GM19099 (cell line): ENCODE measurements around the gene TPR.

Experiments used
- POLR2A ChIP-seq: IDR thresholded peaks from 3 replicates; pipeline ENCODE4 v1.6.1; 2011; ENCODE audit warnings: low read depth; ENCODE audit not compliant: insufficient read length; ENCODE audit errors: extremely low read depth

TPR gene

GRCh38 chr1:186300056-186300455 is 75.0 kb downstream of the TPR start:
- TF ChIP-seq POLR2A = no peak

DNA sequence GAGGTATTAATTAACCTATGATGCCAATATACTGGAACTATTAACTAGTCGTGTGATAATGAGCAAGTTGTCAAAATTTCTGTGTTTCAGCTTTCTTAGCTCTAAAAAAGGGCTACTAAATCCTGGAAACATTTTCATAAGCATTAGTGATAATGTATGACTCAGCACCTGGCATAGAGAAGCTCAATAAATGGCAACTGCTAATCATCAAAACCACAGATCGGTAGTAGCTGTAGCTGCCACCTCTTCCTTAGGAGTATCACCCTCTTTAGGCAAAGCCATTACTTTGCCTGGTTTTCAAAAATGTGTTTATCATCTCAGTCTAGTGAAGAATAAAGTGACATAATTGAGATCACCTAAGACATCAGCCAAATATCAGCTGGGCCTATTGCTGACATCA is 75.5 kb downstream of the TPR start:
- no peak for TF ChIP-seq POLR2A

- no peak for TF ChIP-seq POLR2A
Observed at GRCh38 chr1:186298851-186299250, 76.2 kb downstream of the TPR start.

GRCh38 chr1:186297439-186298045 is 77.5 kb downstream of the TPR start:
- TF ChIP-seq POLR2A = no peak

DNA sequence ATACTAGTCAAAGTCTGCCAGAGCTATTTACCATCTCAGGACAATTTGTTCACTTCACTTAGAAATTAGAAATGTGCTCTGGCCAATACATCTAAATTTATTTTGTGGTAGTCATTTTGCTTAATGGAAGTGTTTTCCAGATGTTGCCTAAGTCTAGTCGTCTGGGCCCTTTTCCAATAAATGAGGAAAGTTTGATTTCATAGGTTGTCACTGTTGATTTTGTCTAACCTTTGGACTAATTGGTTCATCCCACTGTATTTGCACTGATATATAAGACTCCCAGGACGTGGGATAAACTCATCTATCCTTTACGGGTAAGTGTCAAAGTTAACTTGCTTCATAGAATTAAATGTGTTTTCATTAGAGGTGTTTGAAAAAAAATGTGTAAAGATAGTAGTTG is 79.1 kb downstream of the TPR start, which contains the start of gene PRG4:
Gene PRG4 (plus strand): TSS at position 300 of the 400 bp plus-strand sequence.
- no peak for TF ChIP-seq POLR2A

- no peak for TF ChIP-seq POLR2A
Observed at GRCh38 chr1:186292875-186293274, 82.2 kb downstream of the TPR start.

DNA sequence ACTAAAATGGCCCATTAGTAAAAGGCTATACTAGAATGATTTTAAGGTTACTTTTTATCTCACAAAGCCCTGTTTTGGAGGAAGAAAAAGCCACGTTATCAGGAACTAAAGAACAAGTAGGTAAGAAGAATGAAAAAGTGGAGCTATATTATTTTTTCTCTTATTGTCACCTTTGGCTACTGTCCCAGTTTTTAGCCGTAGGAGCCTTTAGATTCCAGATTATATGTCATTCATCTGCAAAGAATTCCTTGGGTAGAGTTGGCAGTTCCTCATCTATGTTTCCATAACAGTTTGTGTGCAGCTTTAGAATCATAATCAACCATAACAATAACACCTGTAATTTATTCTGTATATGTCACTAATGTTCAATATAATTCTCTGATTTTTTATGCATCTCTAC is 83.8 kb downstream of the TPR start:
- no peak for TF ChIP-seq POLR2A

DNA sequence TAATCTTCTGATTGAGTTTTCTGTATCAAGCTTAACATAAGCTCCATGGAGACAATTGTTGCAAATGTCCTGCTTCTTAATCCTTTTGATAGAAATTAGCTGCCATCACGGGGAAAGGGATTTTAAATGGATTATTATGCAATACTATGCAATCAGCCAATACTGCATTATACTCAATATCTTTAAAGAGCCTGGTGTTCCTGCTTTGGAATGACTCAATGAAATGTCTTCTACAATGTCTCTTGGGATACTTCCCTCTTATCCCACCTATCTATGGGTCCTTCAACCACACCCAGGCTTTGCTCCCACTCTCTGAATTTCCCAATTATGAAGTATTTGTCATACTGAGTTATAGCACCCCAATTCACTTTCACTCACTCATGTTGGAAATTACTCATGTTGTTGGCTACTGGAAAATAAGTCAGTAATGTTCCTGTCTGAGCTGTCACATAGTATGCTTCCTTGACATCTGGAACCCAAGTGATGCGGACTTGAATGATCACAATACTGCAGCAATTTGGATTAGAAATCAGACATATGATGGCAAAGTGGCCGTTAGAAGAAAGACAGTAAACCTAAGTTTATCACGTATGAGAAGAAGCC is 85.0 kb downstream of the TPR start:
- no peak for TF ChIP-seq POLR2A

DNA sequence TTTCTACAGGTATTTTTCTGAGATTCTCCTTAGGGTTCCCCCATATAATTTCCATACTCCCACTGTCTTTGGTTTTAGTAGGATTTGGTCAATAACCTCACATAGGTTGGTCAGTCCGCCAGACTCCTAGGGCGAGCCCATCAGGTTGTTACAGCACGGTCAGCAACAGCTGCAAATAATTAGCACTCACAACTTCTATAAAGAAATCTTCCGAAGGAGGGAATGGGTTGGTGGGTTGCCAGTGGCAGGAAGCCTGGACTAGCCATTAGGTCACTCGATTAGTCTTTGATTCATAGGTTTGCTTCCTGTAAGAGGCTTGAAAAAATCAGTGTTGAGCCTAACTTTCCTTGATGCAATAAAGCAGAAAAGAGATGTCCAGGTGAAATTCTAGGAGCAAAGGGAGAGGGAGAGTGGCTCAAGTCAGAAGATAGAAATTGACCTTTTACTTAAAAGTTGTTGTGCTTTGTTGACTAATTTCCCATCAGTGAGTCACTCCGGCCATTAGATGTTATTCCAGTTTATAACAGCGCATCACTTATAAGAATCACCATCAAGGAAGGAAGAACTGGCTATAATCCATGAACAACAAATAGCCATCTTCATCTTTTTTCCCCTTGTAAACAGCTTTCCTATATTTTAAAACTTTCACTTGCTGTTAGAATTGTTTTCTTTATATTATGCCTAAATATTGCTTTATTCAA is 88.3 kb downstream of the TPR start:
- no peak for TF ChIP-seq POLR2A

DNA sequence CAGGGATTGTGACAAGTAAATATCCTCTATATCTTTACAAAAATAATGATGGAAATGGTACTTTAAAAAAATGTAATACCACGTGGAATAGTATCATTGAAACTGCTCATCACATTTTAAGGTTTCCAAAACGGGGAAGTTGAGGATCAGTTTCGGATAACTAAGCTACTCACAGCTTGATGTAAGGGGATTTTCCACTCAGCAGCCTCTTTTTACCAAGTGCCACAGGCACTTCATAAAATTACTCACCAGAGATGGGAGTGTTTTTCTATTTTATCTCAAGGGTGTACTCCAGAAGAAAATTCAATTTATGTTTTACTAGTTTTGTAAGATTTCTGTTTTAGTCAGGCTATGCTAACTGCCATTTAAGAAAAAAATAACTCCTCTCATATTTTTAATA is 91.7 kb downstream of the TPR start:
- TF ChIP-seq POLR2A = no peak

GRCh38 chr1:186282466-186282865 is 92.6 kb downstream of the TPR start:
- TF ChIP-seq POLR2A = no peak

DNA sequence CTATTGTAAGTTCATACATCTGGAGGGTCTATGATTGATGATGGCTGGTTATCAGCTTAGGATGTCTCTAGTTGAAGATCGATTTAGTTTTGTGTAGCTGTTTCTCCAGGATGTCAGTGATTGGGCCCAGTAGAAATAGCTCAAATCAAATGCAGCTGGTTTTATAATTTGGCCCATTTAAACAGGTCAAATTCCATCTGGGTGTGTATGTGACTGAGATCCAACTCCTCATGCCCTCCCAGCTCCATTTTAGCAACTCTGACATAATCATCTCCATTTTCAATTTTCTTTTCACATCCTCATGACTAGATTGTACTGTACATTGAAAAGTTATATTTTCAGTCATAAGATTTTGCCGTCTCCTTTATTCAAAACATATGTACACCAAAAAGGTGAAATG is 99.2 kb downstream of the TPR start:
- no peak for TF ChIP-seq POLR2A

DNA sequence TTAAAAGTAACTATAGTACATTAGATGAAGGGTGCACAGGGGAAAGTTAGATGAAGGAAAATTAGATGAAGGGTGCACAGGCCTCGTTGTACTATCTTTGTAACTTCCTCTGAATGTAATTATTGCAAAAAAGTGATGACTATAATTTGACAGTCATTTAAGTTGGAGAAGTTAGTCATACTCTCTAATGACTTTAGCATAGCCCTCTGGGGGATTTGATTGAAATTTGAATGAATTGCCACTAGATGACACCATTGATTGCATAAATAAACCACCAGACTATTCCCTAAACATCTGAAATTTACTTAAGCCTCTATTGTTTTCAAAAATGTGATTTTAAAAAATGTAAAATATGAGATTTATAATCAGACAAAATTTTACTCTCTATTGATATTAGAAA is 102.6 kb downstream of the TPR start:
- no peak for TF ChIP-seq POLR2A

DNA sequence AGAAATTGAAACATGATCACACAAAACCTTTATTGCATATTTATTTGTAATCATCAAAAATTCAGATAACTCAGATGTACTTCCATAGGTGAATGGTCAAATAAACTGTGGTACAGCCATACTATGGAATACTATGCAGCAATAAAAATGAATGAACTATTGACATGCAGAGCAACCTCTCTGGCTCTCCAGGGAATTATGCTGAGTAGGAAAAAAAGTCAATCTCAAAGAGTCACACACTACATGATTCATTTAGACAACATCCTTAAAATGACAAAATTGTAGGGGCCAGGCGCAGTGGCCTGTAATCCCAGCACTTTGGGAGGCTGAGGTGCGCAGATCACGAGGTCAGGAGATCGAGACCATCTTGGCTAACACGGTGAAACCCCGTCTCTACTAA is 104.0 kb downstream of the TPR start:
- no peak for TF ChIP-seq POLR2A
